SU-DHL-6 (cell line): Measurements from ENCODE around the gene MRGPRD.

Experiments
- CTCF ChIP-seq: fragments of 200-600 bp; sonication (generic); IDR thresholded peaks from one replicate; pipeline ENCODE4 v1.5.1; 2017; ENCODE audit warnings: antibody characterized with exemption, mild to moderate bottlenecking, low read length, moderate library complexity; ENCODE audit not compliant: insufficient read depth, poor library complexity, severe bottlenecking
- EZH2phosphoT487 ChIP-seq: fragments of 200-600 bp; sonication (generic), shearing (Covaris generic); conservative IDR thresholded peaks from 2 replicates; pipeline ENCODE4 v1.6.1; 2018; ENCODE audit warnings: mild to moderate bottlenecking, antibody characterized with exemption, low read length, moderate library complexity, mixed read lengths

GRCh38 chr11:68969386-68969785 lies 11.4 kb downstream of the MRGPRD start:
- TF ChIP-seq EZH2phosphoT487 (no peak), CTCF (no peak)
